ENCODE measurements around the gene RASGRP1. TPM values are rescaled to one million over a fixed set of nuclear protein-coding genes. Genes with fewer than 3 reads are reported as not detected.

The RASGRP1 gene
- total RNA-seq, 1 experiment from 2014 or later, result 0.85 TPM

DNA sequence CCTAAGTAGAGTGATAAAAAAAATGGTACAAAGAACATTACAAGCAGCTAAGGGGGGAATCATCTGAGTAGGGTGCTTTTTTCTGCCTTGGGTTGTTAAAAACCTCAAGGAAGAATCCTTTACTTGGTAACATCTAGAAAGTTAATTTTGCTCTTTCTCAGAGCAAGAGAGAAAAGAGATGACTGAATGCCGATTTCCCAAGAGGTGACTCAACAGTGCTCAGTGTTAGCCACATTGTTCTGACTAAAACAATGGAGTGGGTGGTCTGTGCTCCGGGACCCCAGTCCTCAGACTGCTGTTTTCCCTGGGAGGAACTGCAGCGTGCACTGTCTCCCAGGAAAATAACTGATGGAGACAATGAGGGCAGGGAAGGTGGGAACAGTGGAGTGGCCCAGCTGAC is 41.1 kb upstream of the RASGRP1 start:
- no peaks in the 10 kb centered on the region for H3K36me3 Mint-ChIP-seq (ENCODE audit: insufficient read depth in 1 of 3, low read depth in 3 of 3)
- no peak overlapping the region for H2AK5ac ChIP-seq (ENCODE audit: insufficient read length, low read length)
- no peaks in the 10 kb centered on the region for H3K27me3 Mint-ChIP-seq (ENCODE audit: low read depth)
- WGBS (ENCODE audit: extremely low coverage, insufficient read length, low lambda C conversion rate), result no CpG with 5 or more reads among the region's 3 CpGs
- no peaks in the 10 kb centered on the region for H3K9me3 ChIP-seq (ENCODE audit: control insufficient read depth, low read depth, low read length)
- H3K79me1 ChIP-seq (ENCODE audit: insufficient read depth, low read depth, low read length, poor library complexity, severe bottlenecking), result no peaks in the 10 kb centered on the region
- no peak overlapping the region for H2BK20ac ChIP-seq (ENCODE audit: low read depth, low read length, poor library complexity, severe bottlenecking)
- no peak overlapping the region for H4K5ac ChIP-seq (ENCODE audit: insufficient read length, low read depth, low read length)
- H3K27me3 ChIP-seq (ENCODE audit: insufficient read depth, low read length), result no peaks in the 10 kb centered on the region
- H3K23me2 ChIP-seq (ENCODE audit: insufficient read length, low read depth, low read length, poor library complexity, severe bottlenecking), result no peaks in the 10 kb centered on the region
- H3K23ac ChIP-seq (ENCODE audit: insufficient read length, low read depth, low read length), result no peak overlapping the region
- H3K9me3 Mint-ChIP-seq, result no peaks in the 10 kb centered on the region
- no peak for DNase-seq
- H2BK15ac ChIP-seq (ENCODE audit: low read depth, low read length), result no peak overlapping the region
- H3K27ac ChIP-seq (ENCODE audit: insufficient read length, low read depth, low read length), result no peak overlapping the region
- peaks cover 9% of the 10 kb centered on the region in 2 experiments for H3K4me1 Mint-ChIP-seq
- no peaks in the 10 kb centered on the region for H3K4me1 ChIP-seq (ENCODE audit: insufficient read depth, low read length)
- no peak overlapping the region for H4K91ac ChIP-seq (ENCODE audit: insufficient read length, low read depth, low read length)
- no peak overlapping the region for H3K4me3 Mint-ChIP-seq
- H2AFZ ChIP-seq (ENCODE audit: low read length), result no peak overlapping the region
- H3K56ac ChIP-seq (ENCODE audit: insufficient read length, low read depth, low read length), result no peak overlapping the region
- H2BK5ac ChIP-seq (ENCODE audit: insufficient read length, low read length), result no peak overlapping the region
- TF ChIP-seq, protein P1, sequence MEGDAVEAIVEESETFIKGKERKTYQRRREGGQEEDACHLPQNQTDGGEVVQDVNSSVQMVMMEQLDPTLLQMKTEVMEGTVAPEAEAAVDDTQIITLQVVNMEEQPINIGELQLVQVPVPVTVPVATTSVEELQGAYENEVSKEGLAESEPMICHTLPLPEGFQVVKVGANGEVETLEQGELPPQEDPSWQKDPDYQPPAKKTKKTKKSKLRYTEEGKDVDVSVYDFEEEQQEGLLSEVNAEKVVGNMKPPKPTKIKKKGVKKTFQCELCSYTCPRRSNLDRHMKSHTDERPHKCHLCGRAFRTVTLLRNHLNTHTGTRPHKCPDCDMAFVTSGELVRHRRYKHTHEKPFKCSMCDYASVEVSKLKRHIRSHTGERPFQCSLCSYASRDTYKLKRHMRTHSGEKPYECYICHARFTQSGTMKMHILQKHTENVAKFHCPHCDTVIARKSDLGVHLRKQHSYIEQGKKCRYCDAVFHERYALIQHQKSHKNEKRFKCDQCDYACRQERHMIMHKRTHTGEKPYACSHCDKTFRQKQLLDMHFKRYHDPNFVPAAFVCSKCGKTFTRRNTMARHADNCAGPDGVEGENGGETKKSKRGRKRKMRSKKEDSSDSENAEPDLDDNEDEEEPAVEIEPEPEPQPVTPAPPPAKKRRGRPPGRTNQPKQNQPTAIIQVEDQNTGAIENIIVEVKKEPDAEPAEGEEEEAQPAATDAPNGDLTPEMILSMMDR (conservative IDR thresholded peaks at IDR 0.05), result no peak
- H3K18ac ChIP-seq (ENCODE audit: insufficient read length, low read depth, low read length), result peak overlapping the region; percentile 49
- no peak overlapping the region for H2BK120ac ChIP-seq (ENCODE audit: low read depth, low read length, poor library complexity, severe bottlenecking)
- H4K8ac ChIP-seq (replicated peaks; ENCODE audit: insufficient read length, low read depth, low read length), result no peak overlapping the region
- no peaks in the 10 kb centered on the region for H3K79me2 ChIP-seq (ENCODE audit: insufficient read depth, low read length)
- H3K4me2 ChIP-seq (ENCODE audit: insufficient read depth, insufficient read length, low read length), result no peak overlapping the region
- no peak overlapping the region for H3K14ac ChIP-seq (ENCODE audit: insufficient read depth, low read length)
- no peak overlapping the region for H3K9ac ChIP-seq (ENCODE audit: extremely low read depth, insufficient read length, low read length)
- H2BK12ac ChIP-seq (ENCODE audit: insufficient read length, low read depth, low read length), result no peak overlapping the region
- H3K27ac Mint-ChIP-seq, result no peak overlapping the region; a peak in 1 of 7 replicates
- H3T11ph ChIP-seq (ENCODE audit: low read length), result no peak overlapping the region
- no peak overlapping the region for H3K4ac ChIP-seq (ENCODE audit: low read depth, low read length)
- no peaks in the 10 kb centered on the region for H4K20me1 ChIP-seq (ENCODE audit: control insufficient read depth, insufficient read depth, insufficient read length)
